Measurements from ENCODE around the gene PEAR1.

- no peak for TF ChIP-seq CTBP1 (IDR thresholded peaks at IDR 0.05; ENCODE audit: borderline replicate concordance)
- no peak for TF ChIP-seq PKNOX1 (IDR thresholded peaks at IDR 0.05)
- no peak for TF ChIP-seq FOXM1 (IDR thresholded peaks at IDR 0.05; ENCODE audit: borderline replicate concordance)
- TF ChIP-seq ELF4 (IDR thresholded peaks at IDR 0.05), result no peak
- TF ChIP-seq SP1 (IDR thresholded peaks at IDR 0.05), result no peak
- TF ChIP-seq LEF1 (IDR thresholded peaks at IDR 0.05; ENCODE audit: borderline replicate concordance), result no peak
- no peak for TF ChIP-seq BHLHE40 (IDR thresholded peaks at IDR 0.05; ENCODE audit: borderline replicate concordance)
- TF ChIP-seq NFRKB (IDR thresholded peaks at IDR 0.05), result no peak
- no peak for TF ChIP-seq FOXK2 (IDR thresholded peaks at IDR 0.05)
- TF ChIP-seq TARDBP (IDR thresholded peaks at IDR 0.05), result no peak
- no peak for TF ChIP-seq SUZ12 (IDR thresholded peaks at IDR 0.05)
- TF ChIP-seq ZNF384 (IDR thresholded peaks at IDR 0.05), result no peak; the same call in 1 of the 2 replicates
- no peak for TF ChIP-seq FOXA1 (IDR thresholded peaks at IDR 0.05)
- TF ChIP-seq ARNT (IDR thresholded peaks at IDR 0.05), result no peak
These were observed 1.1 kb upstream of the PEAR1 start for GRCh38 chr1:156892190-156893047.
